Thyroid gland (tissue), 4 donors: ENCODE measurements around the gene MGMT.

Experiments used
- POLR2A ChIP-seq, 2 donors: fragments of 450-650 bp; IDR thresholded peaks; one replicate each; pipeline ENCODE4 v1.6.1; 2017; ENCODE audit warnings: antibody characterized with exemption in 2 of 2, mild to moderate bottlenecking in 2 of 2, moderate library complexity in 1 of 2
- TF ChIP-seq, protein P1 (sequence below), 6 experiments: fragments of 200-600 bp in 3 of 6; fragments of 450-650 bp in 3 of 6; sonication (generic) in 3 of 6; IDR thresholded peaks; one replicate each; pipeline ENCODE4 v1.5.1; 2016 to 2019; ENCODE audit warnings: antibody characterized with exemption in 6 of 6, mild to moderate bottlenecking in 2 of 6, inconsistent platforms in 1 of 6, moderate library complexity in 1 of 6

GRCh38 chr10:129514568-129515451, 47.8 kb downstream of the MGMT start:
- TF ChIP-seq, protein P1, sequence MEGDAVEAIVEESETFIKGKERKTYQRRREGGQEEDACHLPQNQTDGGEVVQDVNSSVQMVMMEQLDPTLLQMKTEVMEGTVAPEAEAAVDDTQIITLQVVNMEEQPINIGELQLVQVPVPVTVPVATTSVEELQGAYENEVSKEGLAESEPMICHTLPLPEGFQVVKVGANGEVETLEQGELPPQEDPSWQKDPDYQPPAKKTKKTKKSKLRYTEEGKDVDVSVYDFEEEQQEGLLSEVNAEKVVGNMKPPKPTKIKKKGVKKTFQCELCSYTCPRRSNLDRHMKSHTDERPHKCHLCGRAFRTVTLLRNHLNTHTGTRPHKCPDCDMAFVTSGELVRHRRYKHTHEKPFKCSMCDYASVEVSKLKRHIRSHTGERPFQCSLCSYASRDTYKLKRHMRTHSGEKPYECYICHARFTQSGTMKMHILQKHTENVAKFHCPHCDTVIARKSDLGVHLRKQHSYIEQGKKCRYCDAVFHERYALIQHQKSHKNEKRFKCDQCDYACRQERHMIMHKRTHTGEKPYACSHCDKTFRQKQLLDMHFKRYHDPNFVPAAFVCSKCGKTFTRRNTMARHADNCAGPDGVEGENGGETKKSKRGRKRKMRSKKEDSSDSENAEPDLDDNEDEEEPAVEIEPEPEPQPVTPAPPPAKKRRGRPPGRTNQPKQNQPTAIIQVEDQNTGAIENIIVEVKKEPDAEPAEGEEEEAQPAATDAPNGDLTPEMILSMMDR (IDR thresholded peaks at IDR 0.05): no peak
- TF ChIP-seq POLR2A (IDR thresholded peaks at IDR 0.05): no peak
